ENCODE results near the gene UGT2A1.
"Not testable (repeated sequence)": the region's sequence is repeated elsewhere in the genome, so short reads cannot be mapped to it uniquely, and the experiment has no call there.

Gene UGT2A1

DNA sequence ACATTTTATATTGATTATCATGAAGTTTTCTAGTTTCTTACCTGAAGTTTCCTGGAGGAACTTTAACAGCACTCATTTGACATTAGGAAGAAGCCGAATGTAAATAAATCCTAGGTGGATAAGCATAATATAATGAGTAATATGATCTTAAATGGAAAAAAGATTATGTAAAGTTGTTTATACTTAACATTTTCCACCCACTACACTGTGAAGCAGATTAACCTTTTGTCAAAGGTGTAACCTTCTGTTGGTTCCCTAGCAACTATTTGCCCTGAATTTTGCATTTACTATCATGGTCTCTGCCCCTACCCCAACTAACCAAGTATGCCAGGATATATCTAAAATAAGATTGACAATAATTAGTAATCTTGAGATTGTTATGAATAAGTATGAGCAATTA, at the start of gene UGT2A1:
TSS of gene UGT2A1 (minus strand) at position 101 of the 400 bp plus-strand sequence. CDS start 5,603 bp downstream, outside the sequence.
- no peak for DNase-seq

GRCh38 chr4:69702201-69702600, 49.2 kb upstream of the UGT2A1 start:
- DNase-seq: no peak

DNA sequence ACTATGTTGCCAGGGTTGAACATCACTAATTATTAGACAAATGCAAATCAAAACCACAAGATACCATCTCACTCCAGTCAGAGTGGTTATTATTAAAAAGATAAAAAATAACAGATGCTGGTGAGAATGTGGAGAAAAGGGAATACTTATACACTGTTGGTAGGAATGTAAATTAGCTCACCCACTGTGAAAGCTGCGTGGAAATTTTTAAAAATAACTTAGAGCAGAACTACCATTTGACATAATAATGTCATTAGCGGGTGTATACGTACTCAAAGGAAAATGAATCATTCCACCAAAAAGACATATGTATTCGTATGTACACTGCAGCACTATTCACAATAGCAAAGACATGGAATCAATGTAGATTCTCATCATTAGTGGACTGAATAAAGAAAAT, 48.6 kb upstream of the UGT2A1 start:
- DNase-seq: no peak

- no peak for DNase-seq
Observed at GRCh38 chr4:69697536-69698242, 44.6 kb upstream of the UGT2A1 start.

- DNase-seq: no peak
Observed at GRCh38 chr4:69689599-69689998, 36.6 kb upstream of the UGT2A1 start.

DNA sequence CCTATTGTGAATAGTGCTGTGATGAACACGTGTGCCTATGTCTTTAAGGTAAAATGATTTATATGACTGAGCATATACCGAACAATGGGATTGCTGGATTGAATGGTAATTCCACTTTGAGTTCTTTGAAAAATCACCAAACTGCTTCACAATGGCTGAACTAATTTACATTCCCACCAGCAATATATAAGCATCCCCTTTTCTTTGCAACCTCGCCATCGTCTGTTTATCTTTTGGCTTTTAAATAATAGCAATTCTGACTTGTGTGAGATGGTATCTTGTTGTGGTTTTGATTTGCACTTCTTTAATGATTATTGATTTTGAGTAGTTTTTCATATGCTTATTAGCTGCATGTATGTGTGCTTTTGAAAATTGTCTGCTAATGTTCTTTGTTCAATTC, 31.8 kb upstream of the UGT2A1 start:
- no peak for DNase-seq

- no peak for DNase-seq
Observed at GRCh38 chr4:69668680-69669079, 15.6 kb upstream of the UGT2A1 start.

GRCh38 chr4:69664009-69664408, 11.0 kb upstream of the UGT2A1 start:
- DNase-seq: not testable (repeated sequence)

DNA sequence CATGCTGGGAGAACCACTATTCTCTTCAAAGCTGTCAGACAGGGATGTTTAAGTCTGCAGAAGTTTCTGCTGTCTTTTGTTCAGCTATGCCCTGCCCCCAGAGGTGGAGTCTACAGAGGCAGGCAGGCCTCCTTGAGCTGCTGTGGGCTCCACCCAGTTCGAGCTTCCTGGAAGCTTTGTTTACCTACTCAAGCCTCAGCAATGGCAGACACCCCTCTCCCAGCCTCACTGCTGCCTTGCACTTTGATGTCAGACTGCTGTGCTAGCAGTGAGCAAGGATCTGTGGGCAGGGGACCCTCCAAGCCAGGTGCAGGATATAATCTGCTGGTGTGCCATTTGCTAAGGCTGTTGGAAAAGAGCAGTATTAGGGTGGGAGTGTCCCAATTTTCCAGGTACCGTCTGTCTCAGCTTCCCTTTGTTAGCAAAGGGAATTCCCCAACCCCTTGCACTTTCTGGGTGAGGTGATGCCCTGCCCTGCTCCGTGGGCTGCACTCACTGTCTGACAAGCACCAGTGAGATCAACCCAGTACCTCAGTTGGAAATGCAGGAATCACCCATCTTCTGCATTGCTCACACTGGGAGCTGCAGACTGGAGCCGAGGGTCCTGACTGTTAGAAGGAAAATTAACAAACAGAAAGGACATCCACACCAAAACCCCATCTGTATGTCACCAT, 8.2 kb upstream of the UGT2A1 start:
- DNase-seq: not testable (repeated sequence)

- DNase-seq: no peak
Observed at GRCh38 chr4:69658133-69658532, 5.1 kb upstream of the UGT2A1 start.

GRCh38 chr4:69656653-69657158, 3.7 kb upstream of the UGT2A1 start:
- no peak for DNase-seq

DNA sequence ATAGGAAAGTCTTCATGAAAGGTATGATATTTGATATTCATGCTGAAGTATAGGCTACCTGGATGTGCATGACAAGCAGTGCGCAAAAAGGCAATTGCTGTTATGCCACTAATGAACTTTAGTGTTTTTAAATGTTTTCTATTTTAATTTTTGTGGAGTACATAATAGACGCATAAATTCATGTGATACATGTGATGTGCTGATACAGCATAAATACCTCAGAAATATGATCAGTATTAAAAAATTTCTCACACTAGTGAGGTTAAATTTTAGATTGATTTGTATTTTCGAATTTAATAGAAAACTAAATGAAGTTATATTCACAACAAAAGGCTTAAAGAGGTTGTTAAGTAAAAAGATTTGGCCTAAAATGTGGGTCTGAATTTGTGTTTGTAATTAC, 2.2 kb downstream of the UGT2A1 start:
- DNase-seq: no peak

DNA sequence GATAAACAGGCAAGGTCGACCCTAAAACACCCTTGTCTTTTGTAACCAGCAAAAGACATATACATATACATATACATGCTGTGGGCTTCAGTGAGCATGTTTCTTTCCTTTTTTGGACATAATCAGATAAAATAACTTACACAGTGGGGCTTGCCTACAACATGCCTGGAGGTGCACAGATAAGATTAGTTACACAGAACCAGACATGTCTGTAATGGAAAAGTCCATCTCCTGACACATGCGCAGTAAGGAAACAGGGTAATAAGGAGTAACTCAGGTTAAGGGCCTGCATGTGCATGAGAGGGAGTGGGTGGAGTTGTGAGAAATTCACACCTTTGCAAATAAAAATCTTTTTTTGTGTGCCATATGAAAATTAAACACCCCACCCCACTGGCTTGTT, 3.4 kb downstream of the UGT2A1 start:
- DNase-seq: no peak

DNA sequence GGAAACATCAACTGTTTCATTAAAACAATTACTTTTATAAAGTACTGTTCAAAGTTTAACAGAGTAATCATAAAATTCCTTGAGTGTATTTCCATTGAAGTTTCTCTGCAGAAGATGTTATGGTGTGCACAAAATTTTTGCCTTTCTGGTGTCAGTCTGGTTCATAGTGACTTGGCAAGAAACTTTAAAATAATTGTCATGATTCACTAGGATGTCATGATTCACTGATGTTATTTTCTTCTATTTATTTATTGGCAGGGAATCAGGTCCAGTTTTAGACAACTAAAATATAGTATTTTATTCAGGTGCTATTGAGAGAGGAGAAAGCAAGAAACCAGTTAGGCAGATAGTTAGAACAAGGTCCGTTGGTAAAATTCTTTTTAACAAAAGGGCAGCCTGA, 3.8 kb downstream of the UGT2A1 start:
- no peak for DNase-seq

DNA sequence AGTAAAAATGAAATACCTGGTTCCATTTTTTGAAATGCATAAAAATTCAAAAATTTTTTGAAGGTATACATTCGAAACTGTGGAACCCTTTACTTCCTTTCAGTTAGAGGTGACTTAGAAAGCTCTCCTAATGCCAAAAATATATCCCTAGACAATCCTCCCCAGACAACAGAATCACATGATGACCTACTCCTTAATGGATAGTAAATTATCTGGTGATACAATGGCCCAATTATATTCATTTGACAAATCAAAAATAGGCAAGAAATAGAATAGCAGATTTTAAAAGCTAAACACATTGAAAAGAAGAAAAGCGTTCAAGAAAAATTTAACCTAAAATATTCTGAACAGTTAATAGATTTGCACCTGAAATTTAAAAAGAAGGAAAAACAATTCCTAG, 10.1 kb downstream of the UGT2A1 start:
- DNase-seq: no peak

DNA sequence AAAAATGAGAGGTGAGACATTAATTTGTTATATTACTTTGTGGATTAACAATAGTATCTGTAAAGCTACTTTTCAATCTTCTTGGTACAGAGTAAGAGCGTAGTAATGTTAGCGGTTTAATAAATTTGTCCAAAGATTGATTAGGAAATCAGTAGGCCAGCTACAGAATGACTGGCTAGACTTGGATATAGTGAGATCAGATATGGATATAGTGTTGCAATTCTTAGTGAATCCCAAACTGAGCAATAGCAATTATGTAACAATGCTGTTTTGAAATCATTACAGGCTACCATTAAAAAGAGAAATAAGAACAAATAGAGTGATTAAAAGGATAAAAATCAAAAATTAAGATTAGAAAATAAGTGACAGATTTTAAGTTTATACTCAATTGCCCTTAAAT, 12.8 kb downstream of the UGT2A1 start:
- no peak for DNase-seq

DNA sequence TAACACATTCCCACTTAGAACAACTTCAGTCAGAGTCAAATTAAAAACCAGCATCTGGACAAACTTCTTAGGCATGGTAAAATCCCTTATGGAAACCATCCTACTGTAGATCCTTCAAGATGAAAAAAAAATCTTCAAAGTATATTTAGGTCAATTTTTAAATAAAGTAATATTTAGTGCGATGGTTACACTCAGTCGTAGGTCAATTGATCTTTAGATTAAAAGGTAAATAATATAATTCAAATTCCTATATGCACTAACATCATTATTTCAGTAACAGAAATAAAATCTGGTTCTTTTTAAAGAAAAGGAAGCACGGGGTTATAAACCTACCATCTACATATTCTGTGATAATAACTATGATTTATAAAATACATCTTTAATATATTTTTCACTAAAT, 13.5 kb downstream of the UGT2A1 start, which contains the start of gene UGT2A2:
TSS of gene UGT2A2 (minus strand) at position 101 of the 400 bp plus-strand sequence. CDS start at position 99, 2 bp downstream.
- DNase-seq: no peak

- no peak for DNase-seq
Observed at GRCh38 chr4:69617083-69617694, 35.9 kb downstream of the UGT2A1 start.

DNA sequence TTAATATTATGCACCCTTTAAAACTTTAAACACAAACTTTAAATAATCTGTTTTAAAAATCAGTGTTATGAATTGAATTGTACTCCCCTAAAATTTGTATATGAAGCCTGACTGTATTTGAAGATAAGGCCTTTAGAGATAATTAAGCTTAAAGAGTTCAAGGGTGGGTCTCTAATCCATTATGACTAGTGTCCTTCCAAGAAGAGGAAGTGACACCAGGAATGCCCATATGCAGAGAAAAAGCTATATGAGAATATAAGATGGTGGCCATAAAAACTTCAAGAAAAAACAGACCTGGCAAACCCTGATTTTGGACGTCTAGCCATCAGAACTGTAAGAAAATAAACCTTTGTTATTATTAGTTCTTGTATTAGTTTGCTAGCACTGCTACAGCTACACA, 42.6 kb downstream of the UGT2A1 start:
- no peak for DNase-seq

DNA sequence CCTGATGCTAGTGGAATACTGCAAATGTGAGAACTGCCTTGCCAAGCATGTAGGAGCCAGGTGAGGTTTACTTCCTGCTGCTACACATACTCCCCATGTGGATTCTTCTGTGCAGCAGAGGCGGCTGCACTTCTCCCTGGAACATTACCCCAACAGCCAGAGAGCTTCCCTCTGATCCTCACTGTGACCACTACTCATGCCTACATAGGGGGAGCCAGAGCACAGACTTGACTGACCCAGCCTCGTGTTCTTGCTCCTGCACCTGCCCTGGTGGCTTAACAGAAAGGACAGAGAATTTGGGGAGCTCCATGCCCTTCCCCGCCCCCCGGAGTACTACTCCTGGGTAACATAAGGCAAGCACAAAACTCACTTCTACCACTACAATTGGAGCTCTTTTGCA, 52.0 kb downstream of the UGT2A1 start:
- DNase-seq: no peak

DNA sequence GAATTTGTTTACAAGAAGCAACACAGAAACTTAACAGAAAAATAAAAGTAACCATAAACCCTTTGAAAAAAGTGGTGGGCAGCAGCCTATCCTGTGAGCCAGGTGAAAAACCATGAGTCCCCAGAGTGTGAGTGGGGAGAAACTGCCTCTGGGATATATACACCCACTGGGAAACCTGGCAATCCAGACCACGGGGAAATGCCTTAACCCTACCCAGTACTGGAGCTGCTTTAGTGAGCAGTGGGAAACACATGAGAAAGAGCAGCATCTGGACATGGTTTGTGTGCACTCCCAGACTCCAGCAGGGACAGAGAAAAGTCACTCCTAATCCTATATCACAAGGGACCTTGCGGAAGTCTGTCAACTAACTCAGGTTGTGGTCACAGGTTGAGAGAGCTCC, 53.0 kb downstream of the UGT2A1 start:
- DNase-seq: no peak

DNA sequence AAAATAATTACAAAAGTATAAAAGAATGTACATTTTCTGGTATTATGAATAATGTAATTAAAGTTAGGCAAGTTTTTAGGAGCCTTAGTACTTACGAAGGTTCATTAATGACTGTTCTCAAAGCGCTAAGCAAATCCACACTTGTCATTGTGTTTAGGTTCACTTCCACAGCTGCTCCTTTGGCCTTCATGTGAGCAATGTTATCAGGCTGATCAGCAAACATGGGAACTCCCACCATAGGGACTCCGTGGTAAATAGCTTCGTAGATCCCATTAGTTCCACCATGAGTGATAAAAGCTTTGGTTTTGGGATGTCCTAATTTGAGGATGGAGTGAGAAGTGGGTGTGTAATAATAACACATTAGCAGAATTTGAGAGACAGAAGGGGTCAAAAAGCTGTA, 58.7 kb downstream of the UGT2A1 start:
- no peak for DNase-seq

DNA sequence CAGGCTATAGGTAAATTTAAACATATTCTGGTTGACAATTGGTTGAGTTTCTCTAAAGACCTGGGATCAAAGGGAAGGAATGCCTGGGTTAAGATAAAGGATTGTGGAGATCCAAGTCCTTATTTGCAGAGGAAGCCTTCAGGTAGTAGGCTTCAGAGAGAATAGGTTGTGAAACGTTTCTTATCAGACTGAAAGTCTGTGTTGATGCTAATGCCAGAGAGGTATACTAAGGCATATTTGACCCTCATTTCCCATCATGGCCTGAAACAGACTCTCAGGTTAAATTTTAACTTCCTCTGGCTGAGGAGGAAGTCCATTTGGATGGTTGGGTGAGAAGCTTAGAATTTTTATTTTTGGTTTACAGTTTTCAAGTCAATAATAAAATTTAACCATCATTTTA, 61.7 kb downstream of the UGT2A1 start:
- no peak for DNase-seq

DNA sequence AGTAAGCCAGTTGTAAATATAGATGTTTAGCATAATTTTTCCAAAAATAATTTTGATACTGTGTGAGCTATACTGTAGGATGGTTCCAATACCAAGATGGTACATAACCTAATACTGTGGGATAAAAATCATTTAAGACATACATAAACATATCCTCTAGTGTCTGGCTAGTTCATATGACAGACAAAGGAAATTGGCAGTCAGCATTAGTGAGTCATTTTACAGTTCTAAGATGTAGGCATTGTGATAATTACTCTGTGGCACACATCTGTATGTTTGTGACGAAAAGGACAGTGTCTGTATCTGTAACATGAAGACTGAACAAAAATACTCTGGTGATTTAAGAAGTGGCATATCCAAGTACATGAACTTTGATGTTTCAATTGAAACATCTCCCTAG, 63.2 kb downstream of the UGT2A1 start:
- no peak for DNase-seq
